Upper lobe of left lung (tissue), 4 donors: ENCODE data around the gene CLCN6.

ENCODE experiments used
- CTCF ChIP-seq, 6 experiments: fragments of 450-650 bp in 4 of 6; fragments of 200-600 bp in 2 of 6; sonication (generic) in 2 of 6; IDR thresholded peaks; one replicate each; pipeline ENCODE4 v1.5.1; 2016 to 2019; ENCODE audit warnings: antibody characterized with exemption in 6 of 6
- POLR2A ChIP-seq, 4 donors: fragments of 450-650 bp; IDR thresholded peaks; one replicate each; pipeline ENCODE4 v1.5.1; 2016 to 2017; ENCODE audit warnings: antibody characterized with exemption in 4 of 4, mild to moderate bottlenecking in 2 of 4
- POLR2AphosphoS5 ChIP-seq, 2 donors: sonication (generic); formaldehyde crosslinking; IDR thresholded peaks; one replicate each; pipeline ENCODE4 v1.5.1; 2017; ENCODE audit warnings: antibody characterized with exemption in 2 of 2

- TF ChIP-seq CTCF (IDR thresholded peaks at IDR 0.05), result no peak
- TF ChIP-seq POLR2AphosphoS5 (IDR thresholded peaks at IDR 0.05), result no peak
- no peak for TF ChIP-seq POLR2A (IDR thresholded peaks at IDR 0.05)
Measured at GRCh38 chr1:11828511-11828910, 22.5 kb downstream of the CLCN6 start.
